Gastrocnemius medialis (tissue), 4 donors: Measurements from ENCODE around the gene GIMAP5.

Source experiments
- POLR2A ChIP-seq, 2 donors: fragments of 450-650 bp; IDR thresholded peaks; one replicate each; pipeline ENCODE4 v1.6.1; 2017; ENCODE audit warnings: antibody characterized with exemption in 2 of 2, mild to moderate bottlenecking in 2 of 2, moderate library complexity in 2 of 2
- TF ChIP-seq, protein P1 (sequence below), 5 experiments: fragments of 450-650 bp in 3 of 5; fragments of 200-600 bp in 2 of 5; sonication (generic) in 2 of 5; IDR thresholded peaks in 4 of 5; conservative IDR thresholded peaks in 1 of 5; 1 replicate in 4 of 5; 2 replicates in 1 of 5; pipeline ENCODE4 v1.5.1; 2016 to 2019; ENCODE audit warnings: antibody characterized with exemption in 5 of 5, mild to moderate bottlenecking in 3 of 5, moderate library complexity in 3 of 5

DNA sequence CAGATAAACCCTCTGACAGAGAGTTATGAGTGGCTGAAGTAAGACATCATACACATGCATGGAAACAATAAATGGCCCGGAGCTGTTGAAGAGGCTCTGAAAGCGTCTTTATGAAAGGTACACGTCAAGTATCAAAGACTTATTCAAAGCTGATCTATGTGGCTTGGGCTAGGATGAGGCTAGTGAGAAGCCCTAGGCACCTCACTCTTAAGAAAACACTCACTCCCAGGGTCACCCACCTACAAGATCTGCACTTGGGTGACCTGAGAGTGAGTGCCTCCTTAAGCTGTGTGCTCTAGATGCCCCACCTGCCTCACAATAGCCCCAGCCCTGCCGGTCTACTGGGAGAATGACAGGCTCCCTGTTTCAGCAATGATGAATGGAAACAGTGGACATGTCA lies 21.9 kb upstream of the GIMAP5 start:
- TF ChIP-seq POLR2A (IDR thresholded peaks at IDR 0.05): no peak
- TF ChIP-seq, protein P1, sequence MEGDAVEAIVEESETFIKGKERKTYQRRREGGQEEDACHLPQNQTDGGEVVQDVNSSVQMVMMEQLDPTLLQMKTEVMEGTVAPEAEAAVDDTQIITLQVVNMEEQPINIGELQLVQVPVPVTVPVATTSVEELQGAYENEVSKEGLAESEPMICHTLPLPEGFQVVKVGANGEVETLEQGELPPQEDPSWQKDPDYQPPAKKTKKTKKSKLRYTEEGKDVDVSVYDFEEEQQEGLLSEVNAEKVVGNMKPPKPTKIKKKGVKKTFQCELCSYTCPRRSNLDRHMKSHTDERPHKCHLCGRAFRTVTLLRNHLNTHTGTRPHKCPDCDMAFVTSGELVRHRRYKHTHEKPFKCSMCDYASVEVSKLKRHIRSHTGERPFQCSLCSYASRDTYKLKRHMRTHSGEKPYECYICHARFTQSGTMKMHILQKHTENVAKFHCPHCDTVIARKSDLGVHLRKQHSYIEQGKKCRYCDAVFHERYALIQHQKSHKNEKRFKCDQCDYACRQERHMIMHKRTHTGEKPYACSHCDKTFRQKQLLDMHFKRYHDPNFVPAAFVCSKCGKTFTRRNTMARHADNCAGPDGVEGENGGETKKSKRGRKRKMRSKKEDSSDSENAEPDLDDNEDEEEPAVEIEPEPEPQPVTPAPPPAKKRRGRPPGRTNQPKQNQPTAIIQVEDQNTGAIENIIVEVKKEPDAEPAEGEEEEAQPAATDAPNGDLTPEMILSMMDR (IDR thresholded peaks at IDR 0.05 in 4 of 5, conservative IDR thresholded peaks at IDR 0.05 in 1 of 5): no peak
